ENCODE measurements around the gene HMGCS1. TPM values are rescaled to one million over a fixed set of nuclear protein-coding genes. Genes with fewer than 3 reads are reported as not detected.

Gene HMGCS1
- total and polyA plus RNA-seq, 4 donors, result 91.9 to 360 (median 164) TPM

DNA sequence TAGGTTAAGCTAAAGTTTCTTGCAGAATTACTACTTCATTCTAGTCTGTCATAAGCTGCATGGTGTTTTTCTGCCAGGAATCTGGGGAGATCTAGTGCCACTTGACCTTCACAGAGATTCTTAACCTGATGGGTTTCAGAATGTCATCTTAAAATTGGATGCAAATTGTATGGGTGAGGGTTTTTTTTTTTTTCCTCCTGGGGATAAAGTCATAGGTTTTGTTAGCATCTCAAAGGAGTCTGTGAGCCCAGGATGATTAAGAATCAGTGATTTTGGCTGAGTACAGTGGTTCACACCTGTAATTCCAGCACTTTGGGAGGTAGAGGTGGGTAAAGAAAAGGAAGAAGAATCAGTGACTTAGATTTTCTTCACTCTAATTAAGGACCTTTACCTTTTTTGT, 69.9 kb downstream of the HMGCS1 start:
- TF ChIP-seq, protein P1, sequence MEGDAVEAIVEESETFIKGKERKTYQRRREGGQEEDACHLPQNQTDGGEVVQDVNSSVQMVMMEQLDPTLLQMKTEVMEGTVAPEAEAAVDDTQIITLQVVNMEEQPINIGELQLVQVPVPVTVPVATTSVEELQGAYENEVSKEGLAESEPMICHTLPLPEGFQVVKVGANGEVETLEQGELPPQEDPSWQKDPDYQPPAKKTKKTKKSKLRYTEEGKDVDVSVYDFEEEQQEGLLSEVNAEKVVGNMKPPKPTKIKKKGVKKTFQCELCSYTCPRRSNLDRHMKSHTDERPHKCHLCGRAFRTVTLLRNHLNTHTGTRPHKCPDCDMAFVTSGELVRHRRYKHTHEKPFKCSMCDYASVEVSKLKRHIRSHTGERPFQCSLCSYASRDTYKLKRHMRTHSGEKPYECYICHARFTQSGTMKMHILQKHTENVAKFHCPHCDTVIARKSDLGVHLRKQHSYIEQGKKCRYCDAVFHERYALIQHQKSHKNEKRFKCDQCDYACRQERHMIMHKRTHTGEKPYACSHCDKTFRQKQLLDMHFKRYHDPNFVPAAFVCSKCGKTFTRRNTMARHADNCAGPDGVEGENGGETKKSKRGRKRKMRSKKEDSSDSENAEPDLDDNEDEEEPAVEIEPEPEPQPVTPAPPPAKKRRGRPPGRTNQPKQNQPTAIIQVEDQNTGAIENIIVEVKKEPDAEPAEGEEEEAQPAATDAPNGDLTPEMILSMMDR (IDR thresholded peaks at IDR 0.05; ENCODE audit: control extremely low read depth, extremely low read depth), result no peak
- Histone ChIP-seq H3K4me3 (no peak overlapping the region), H3K27ac (ENCODE audit: low read depth in 1 of 2, low read length in 1 of 2) (no peak overlapping the region), H3K4me1 (ENCODE audit: control insufficient read depth in 5 of 5, insufficient read depth in 5 of 5, low read length in 5 of 5) (no peaks in the 10 kb centered on the region), H3K9ac (ENCODE audit: insufficient read depth in 1 of 2, low read length in 2 of 2) (no peak overlapping the region), H3K36me3 (ENCODE audit: control insufficient read depth in 4 of 4, insufficient read depth in 4 of 4, low read length in 4 of 4) (no peaks in the 10 kb centered on the region), H3K9me3 (ENCODE audit: control insufficient read depth in 4 of 4, insufficient read depth in 3 of 4, low read length in 3 of 4) (peaks cover 0 to 2% (median 0%) of the 10 kb centered on the region in 4 donors), H3K27me3 (ENCODE audit: control insufficient read depth in 3 of 3, insufficient read depth in 3 of 3, low read length in 2 of 3) (peaks cover 0 to 44% (median 10%) of the 10 kb centered on the region in 3 donors)
- no peak for ATAC-seq (ENCODE audit: insufficient read depth, low FRiP score)
- no peak for DNase-seq

DNA sequence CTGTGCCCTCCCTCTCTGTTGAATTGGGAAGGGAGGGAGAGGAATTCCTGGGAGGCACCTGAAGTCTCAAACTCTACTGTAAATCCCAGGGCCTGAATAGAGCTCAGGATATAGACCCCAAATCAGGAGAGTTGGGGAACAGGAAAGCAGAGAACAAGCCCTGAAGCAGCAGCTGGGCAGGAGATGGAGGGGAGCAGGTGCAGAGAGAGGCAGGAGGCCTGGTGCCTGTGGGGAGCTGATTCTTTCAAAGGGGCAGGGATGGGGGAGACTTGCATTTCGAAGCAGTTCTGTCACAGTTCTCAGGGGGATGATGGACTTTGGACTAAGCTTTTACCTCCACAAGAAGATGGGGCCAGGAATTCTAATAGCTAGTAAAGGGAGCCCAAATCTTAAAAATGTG, 71.0 kb downstream of the HMGCS1 start:
- TF ChIP-seq, protein P1 (IDR thresholded peaks at IDR 0.05; ENCODE audit: control extremely low read depth, extremely low read depth), result no peak
- Histone ChIP-seq H3K4me3 (no peak overlapping the region), H3K4me1 (ENCODE audit: control insufficient read depth in 5 of 5, insufficient read depth in 5 of 5, low read length in 5 of 5) (no peaks in the 10 kb centered on the region), H3K27me3 (ENCODE audit: control insufficient read depth in 3 of 3, insufficient read depth in 3 of 3, low read length in 2 of 3) (peaks cover 0 to 44% (median 10%) of the 10 kb centered on the region in 3 donors), H3K9me3 (ENCODE audit: control insufficient read depth in 4 of 4, insufficient read depth in 3 of 4, low read length in 3 of 4) (peaks cover 0 to 2% (median 0%) of the 10 kb centered on the region in 4 donors), H3K36me3 (ENCODE audit: control insufficient read depth in 4 of 4, insufficient read depth in 4 of 4, low read length in 4 of 4) (no peaks in the 10 kb centered on the region), H3K27ac (ENCODE audit: low read depth in 1 of 2, low read length in 1 of 2) (no peak overlapping the region), H3K9ac (ENCODE audit: insufficient read depth in 1 of 2, low read length in 2 of 2) (no peak overlapping the region)
- WGBS, 2 donors, result 73 to 82% methylated on average over 1 of the region's 1 CpG
- DNase-seq (no peak), ATAC-seq (ENCODE audit: insufficient read depth, low FRiP score) (no peak)

Other genes with a start within 250 kb of the HMGCS1 start
- gene ZNF131, start 192.5 kb downstream of the HMGCS1 start, total RNA-seq, result 10 to 100 TPM; 28.5 to 43.8 TPM
- 10 to 100 TPM; 14.1 to 39.9 TPM for gene ZNF131, start 192.5 kb downstream of the HMGCS1 start, polyA plus RNA-seq
- gene NIM1K, start 121.2 kb downstream of the HMGCS1 start, total RNA-seq, result 1 to 10 TPM in 1 of 2 donors, not detected in 1; 4.2 TPM
- gene NIM1K, start 121.2 kb downstream of the HMGCS1 start, polyA plus RNA-seq, result 1 to 10 TPM; 1.0 to 3.1 TPM
- 1 to 10 TPM; 6.4 to 7.7 TPM for gene CCL28, start 99.0 kb upstream of the HMGCS1 start, total RNA-seq
- gene CCL28, start 99.0 kb upstream of the HMGCS1 start, polyA plus RNA-seq, result 1 to 10 TPM; 3.5 to 7.0 TPM
- 10 to 100 TPM; 13.0 to 16.5 TPM for gene TMEM267, start 170.5 kb upstream of the HMGCS1 start, total RNA-seq
- 10 to 100 TPM in 1 of 2 donors, 1 to 10 TPM in 1; 7.4 to 11.4 TPM for gene TMEM267, start 170.5 kb upstream of the HMGCS1 start, polyA plus RNA-seq
- 1 to 10 TPM; 1.7 to 5.9 TPM for gene C5orf34, start 201.7 kb upstream of the HMGCS1 start, total RNA-seq
- 1 to 10 TPM; 1.1 to 1.5 TPM for gene C5orf34, start 201.7 kb upstream of the HMGCS1 start, polyA plus RNA-seq
- 10 to 100 TPM; 62.6 to 91.1 TPM for gene PAIP1, start 243.7 kb upstream of the HMGCS1 start, total RNA-seq
- gene PAIP1, start 243.7 kb upstream of the HMGCS1 start, polyA plus RNA-seq, result 10 to 100 TPM; 46.1 to 47.3 TPM

Data from lung (tissue), 12 donors.